Superior temporal gyrus (tissue), 1 donor: Measurements from ENCODE around the gene RPS15A.
"Not testable (repeated sequence)": the region's sequence is repeated elsewhere in the genome, so short reads cannot be mapped to it uniquely, and the experiment has no call there.

Experiments used
- DNase-seq: peaks from one replicate; pipeline ENCODE4 v3.0.0-alpha.2; 2016; ENCODE audit errors: extremely low spot score

Gene RPS15A

GRCh38 chr16:18797746-18798145 is 7.6 kb upstream of the RPS15A start:
- no peak for DNase-seq

- no peak for DNase-seq
These were observed 6.2 kb upstream of the RPS15A start for GRCh38 chr16:18796377-18796776.

GRCh38 chr16:18792836-18793433 is 2.8 kb upstream of the RPS15A start:
- DNase-seq: no peak

GRCh38 chr16:18789515-18789849 is 652 bp downstream of the RPS15A start:
- DNase-seq: no peak

- DNase-seq: no peak
These were observed 1.2 kb downstream of the RPS15A start for GRCh38 chr16:18788828-18789514.

- no peak for DNase-seq
These were observed 5.1 kb downstream of the RPS15A start for GRCh38 chr16:18784917-18785623.

- no peak for DNase-seq
These were observed 6.4 kb downstream of the RPS15A start for GRCh38 chr16:18783430-18784341.

- DNase-seq: no peak
These were observed 7.3 kb downstream of the RPS15A start for GRCh38 chr16:18782697-18783429.

- DNase-seq: not testable (repeated sequence)
These were observed 8.9 kb downstream of the RPS15A start for GRCh38 chr16:18781232-18781631.

GRCh38 chr16:18780460-18781026 is 9.6 kb downstream of the RPS15A start:
- DNase-seq: not testable (repeated sequence)

GRCh38 chr16:18777664-18778063 is 12.5 kb downstream of the RPS15A start:
- not testable (repeated sequence) for DNase-seq

- DNase-seq: not testable (repeated sequence)
These were observed 13.8 kb downstream of the RPS15A start for GRCh38 chr16:18776334-18776733.

- not testable (repeated sequence) for DNase-seq
These were observed 15.5 kb downstream of the RPS15A start for GRCh38 chr16:18774651-18775050.

- not testable (repeated sequence) for DNase-seq
These were observed 18.0 kb downstream of the RPS15A start for GRCh38 chr16:18772171-18772570.

GRCh38 chr16:18770336-18770962 is 19.7 kb downstream of the RPS15A start:
- DNase-seq: not testable (repeated sequence)

GRCh38 chr16:18767217-18767616 is 22.9 kb downstream of the RPS15A start:
- not testable (repeated sequence) for DNase-seq

GRCh38 chr16:18762713-18763112 is 27.4 kb downstream of the RPS15A start:
- DNase-seq: not testable (repeated sequence)

- not testable (repeated sequence) for DNase-seq
These were observed 30.3 kb downstream of the RPS15A start for GRCh38 chr16:18759598-18760520.

- not testable (repeated sequence) for DNase-seq
These were observed 32.0 kb downstream of the RPS15A start for GRCh38 chr16:18757960-18758660.
